DOHH2 (cell line): ENCODE data around the gene PCDHB10.
"Not testable (repeated sequence)": the region's sequence is repeated elsewhere in the genome, so short reads cannot be mapped to it uniquely, and the experiment has no call there.

Experiments
- H3F3A ChIP-seq: fragments of 200-600 bp; sonication (generic), shearing (Covaris generic); 2 replicates; pipeline ENCODE4 v1.6.0; 2016; ENCODE audit warnings: antibody characterized with exemption, mild to moderate bottlenecking; ENCODE audit not compliant: control insufficient read depth, insufficient read depth
- H3K27ac ChIP-seq: fragments of 200-600 bp; sonication (generic); 2 replicates; pipeline ENCODE4 v1.5.1; 2014; ENCODE audit warnings: low read depth, mild to moderate bottlenecking, low read length, moderate library complexity
- H3K27me3 ChIP-seq: fragments of 200-600 bp; sonication (generic); 2 replicates; pipeline ENCODE4 v1.6.1; 2014; ENCODE audit warnings: mild to moderate bottlenecking, low read length, mixed read lengths; ENCODE audit not compliant: control insufficient read depth
- H3K36me3 ChIP-seq: fragments of 200-600 bp; sonication (generic); 2 replicates; pipeline ENCODE4 v1.6.1; 2014; ENCODE audit warnings: mild to moderate bottlenecking, low read length, moderate library complexity, mixed read lengths; ENCODE audit not compliant: control insufficient read depth
- H3K4me1 ChIP-seq: fragments of 200-600 bp; sonication (generic); 2 replicates; pipeline ENCODE4 v1.6.1; 2014; ENCODE audit warnings: mild to moderate bottlenecking, low read length, mixed read lengths; ENCODE audit not compliant: control insufficient read depth
- H3K4me2 ChIP-seq: fragments of 200-600 bp; sonication (generic); 2 replicates; pipeline ENCODE4 v1.6.0; 2014; ENCODE audit warnings: mild to moderate bottlenecking, low read length, moderate library complexity
- H3K4me3 ChIP-seq: fragments of 200-600 bp; sonication (generic); 2 replicates; pipeline ENCODE4 v1.5.1; 2014; ENCODE audit warnings: mild to moderate bottlenecking, low read length, mixed read lengths
- H3K79me2 ChIP-seq: fragments of 200-600 bp; sonication (generic); 2 replicates; pipeline ENCODE4 v1.6.1; 2014; ENCODE audit warnings: mild to moderate bottlenecking, low read length, mixed read lengths; ENCODE audit not compliant: control insufficient read depth
- H3K9me2 ChIP-seq: fragments of 200-600 bp; sonication (generic); replicated peaks from 2 replicates; pipeline ENCODE4 v1.6.1; 2014; ENCODE audit warnings: mild to moderate bottlenecking, low read length, mixed read lengths; ENCODE audit not compliant: control insufficient read depth
- H3K9me3 ChIP-seq: fragments of 200-600 bp; sonication (generic); 2 replicates; pipeline ENCODE4 v1.6.1; 2014; ENCODE audit warnings: antibody characterized with exemption, low read length, mixed read lengths; ENCODE audit not compliant: control insufficient read depth, insufficient read depth
- H4K20me1 ChIP-seq: fragments of 200-600 bp; sonication (generic); 2 replicates; pipeline ENCODE4 v1.6.0; 2014; ENCODE audit warnings: low read depth, mild to moderate bottlenecking, antibody characterized with exemption, low read length, moderate library complexity; ENCODE audit not compliant: control insufficient read depth, insufficient read depth
- CTCF ChIP-seq: fragments of 200-600 bp; sonication (generic); IDR thresholded peaks from one replicate; pipeline ENCODE4 v1.5.1; 2014; ENCODE audit warnings: antibody characterized with exemption, mild to moderate bottlenecking, low read depth, low read length; ENCODE audit not compliant: poor library complexity, severe bottlenecking
- EZH2phosphoT487 ChIP-seq: fragments of 200-600 bp; sonication (generic); IDR thresholded peaks from 2 replicates; pipeline ENCODE4 v1.6.1; 2017; ENCODE audit warnings: borderline replicate concordance, mild to moderate bottlenecking, antibody characterized with exemption, low read length, moderate library complexity, mixed read lengths

Gene PCDHB10

GRCh38 chr5:141150993-141151325, 41.2 kb upstream of the PCDHB10 start:
- H3K4me3 ChIP-seq, result no peak overlapping the region
- H3K36me3 ChIP-seq, result no peaks in the 10 kb centered on the region
- no peak overlapping the region for H3K27ac ChIP-seq
- H3K27me3 ChIP-seq, result no peaks in the 10 kb centered on the region
- no peaks in the 10 kb centered on the region for H3K9me3 ChIP-seq
- H3K9me2 ChIP-seq, result no peaks in the 10 kb centered on the region
- no peaks in the 10 kb centered on the region for H3K4me1 ChIP-seq
- TF ChIP-seq CTCF, result no peak
- no peak for TF ChIP-seq EZH2phosphoT487
- no peaks in the 10 kb centered on the region for H4K20me1 ChIP-seq
- H3F3A ChIP-seq, result no peaks in the 10 kb centered on the region
- no peak overlapping the region for H3K4me2 ChIP-seq
- H3K79me2 ChIP-seq, result no peaks in the 10 kb centered on the region

- not testable (repeated sequence) for H3K79me2 ChIP-seq, H3K4me1 ChIP-seq, H3K36me3 ChIP-seq, H3K27ac ChIP-seq, H4K20me1 ChIP-seq, H3K9me3 ChIP-seq, H3K9me2 ChIP-seq, H3K4me2 ChIP-seq, H3K4me3 ChIP-seq, H3F3A ChIP-seq, H3K27me3 ChIP-seq
Observed at GRCh38 chr5:141151632-141152031, 40.5 kb upstream of the PCDHB10 start.

- H4K20me1 ChIP-seq, H3K4me1 ChIP-seq, H3F3A ChIP-seq, H3K9me3 ChIP-seq, H3K4me2 ChIP-seq, H3K4me3 ChIP-seq, H3K79me2 ChIP-seq, H3K9me2 ChIP-seq, H3K27ac ChIP-seq, H3K27me3 ChIP-seq, H3K36me3 ChIP-seq: not testable (repeated sequence)
Observed at GRCh38 chr5:141152096-141152495, 40.1 kb upstream of the PCDHB10 start.

- H3K4me1 ChIP-seq, result no peaks in the 10 kb centered on the region
- no peaks in the 10 kb centered on the region for H3F3A ChIP-seq
- no peak overlapping the region for H3K27ac ChIP-seq
- H3K9me3 ChIP-seq, result no peaks in the 10 kb centered on the region
- TF ChIP-seq EZH2phosphoT487, result no peak
- no peak for TF ChIP-seq CTCF
- H3K79me2 ChIP-seq, result no peaks in the 10 kb centered on the region
- no peaks in the 10 kb centered on the region for H3K9me2 ChIP-seq
- H3K4me2 ChIP-seq, result no peak overlapping the region
- H3K27me3 ChIP-seq, result no peaks in the 10 kb centered on the region
- H3K36me3 ChIP-seq, result no peaks in the 10 kb centered on the region
- no peak overlapping the region for H3K4me3 ChIP-seq
- H4K20me1 ChIP-seq, result no peaks in the 10 kb centered on the region
Observed at GRCh38 chr5:141155540-141156374, 36.4 kb upstream of the PCDHB10 start.

- H3K36me3 ChIP-seq, result not testable (repeated sequence)
Observed at GRCh38 chr5:141157356-141157755, 34.8 kb upstream of the PCDHB10 start.

GRCh38 chr5:141157901-141158300, 34.3 kb upstream of the PCDHB10 start:
- H3F3A ChIP-seq, H3K79me2 ChIP-seq, H3K27me3 ChIP-seq, H3K4me2 ChIP-seq, H4K20me1 ChIP-seq, H3K36me3 ChIP-seq, H3K4me1 ChIP-seq, H3K4me3 ChIP-seq, H3K27ac ChIP-seq, H3K9me2 ChIP-seq, H3K9me3 ChIP-seq: not testable (repeated sequence)

More at GRCh38 chr5:141157356-141157755, 34.8 kb upstream of the PCDHB10 start:
- H3K27ac ChIP-seq, H3K27me3 ChIP-seq, H4K20me1 ChIP-seq, H3K4me3 ChIP-seq, H3F3A ChIP-seq, H3K9me3 ChIP-seq, H3K79me2 ChIP-seq, H3K4me1 ChIP-seq, H3K4me2 ChIP-seq, H3K9me2 ChIP-seq: not testable (repeated sequence)
